Measurements from ENCODE around the gene TMEM8B. TPM values are rescaled to one million over a fixed set of nuclear protein-coding genes. Genes with fewer than 3 reads are reported as not detected.

Gene TMEM8B
- total RNA-seq, 3 donors from 2014 or later, result 1.5 to 1.9 (median 1.8) TPM

- Mint-ChIP-seq H3K4me1 (ENCODE audit: low read depth) (peaks cover 24% of the 10 kb centered on the region), H3K36me3 (ENCODE audit: insufficient read depth) (no peaks in the 10 kb centered on the region), H3K27me3 (ENCODE audit: low read depth) (no peaks in the 10 kb centered on the region), H3K4me3 (no peak overlapping the region), H3K9me3 (no peaks in the 10 kb centered on the region)
- DNase-seq (no peak), ATAC-seq (no peak)
Observed at GRCh38 chr9:35842020-35842745, 13.2 kb downstream of the TMEM8B start.

- H3K4me3 Mint-ChIP-seq, result no peak overlapping the region
- DNase-seq (no peak), ATAC-seq (no peak)
- H3K4me1 Mint-ChIP-seq (ENCODE audit: low read depth), result peaks cover 29% of the 10 kb centered on the region
- no peaks in the 10 kb centered on the region for H3K9me3 Mint-ChIP-seq
- H3K27me3 Mint-ChIP-seq (ENCODE audit: low read depth), result no peaks in the 10 kb centered on the region
- H3K36me3 Mint-ChIP-seq (ENCODE audit: insufficient read depth), result peaks cover 2% of the 10 kb centered on the region
Observed at GRCh38 chr9:35842795-35843194, 13.8 kb downstream of the TMEM8B start.

- H3K4me1 Mint-ChIP-seq (ENCODE audit: low read depth), result peaks cover 33% of the 10 kb centered on the region
- H3K36me3 Mint-ChIP-seq (ENCODE audit: insufficient read depth), result peaks cover 2% of the 10 kb centered on the region
Observed at GRCh38 chr9:35844628-35845270, 15.7 kb downstream of the TMEM8B start.

GRCh38 chr9:35845824-35846771 is 17.1 kb downstream of the TMEM8B start:
- H3K27me3 Mint-ChIP-seq (ENCODE audit: low read depth), result no peaks in the 10 kb centered on the region
- H3K4me3 Mint-ChIP-seq, result no peak overlapping the region
- peaks cover 33% of the 10 kb centered on the region for H3K4me1 Mint-ChIP-seq (ENCODE audit: low read depth)
- no peaks in the 10 kb centered on the region for H3K9me3 Mint-ChIP-seq
- no peak for DNase-seq
- no peak for ATAC-seq
- peaks cover 2% of the 10 kb centered on the region for H3K36me3 Mint-ChIP-seq (ENCODE audit: insufficient read depth)

More at GRCh38 chr9:35844628-35845270, 15.7 kb downstream of the TMEM8B start:
- ATAC-seq, result no peak
- no peaks in the 10 kb centered on the region for H3K27me3 Mint-ChIP-seq (ENCODE audit: low read depth)
- H3K4me3 Mint-ChIP-seq, result no peak overlapping the region
- no peaks in the 10 kb centered on the region for H3K9me3 Mint-ChIP-seq
- no peak for DNase-seq

DNA sequence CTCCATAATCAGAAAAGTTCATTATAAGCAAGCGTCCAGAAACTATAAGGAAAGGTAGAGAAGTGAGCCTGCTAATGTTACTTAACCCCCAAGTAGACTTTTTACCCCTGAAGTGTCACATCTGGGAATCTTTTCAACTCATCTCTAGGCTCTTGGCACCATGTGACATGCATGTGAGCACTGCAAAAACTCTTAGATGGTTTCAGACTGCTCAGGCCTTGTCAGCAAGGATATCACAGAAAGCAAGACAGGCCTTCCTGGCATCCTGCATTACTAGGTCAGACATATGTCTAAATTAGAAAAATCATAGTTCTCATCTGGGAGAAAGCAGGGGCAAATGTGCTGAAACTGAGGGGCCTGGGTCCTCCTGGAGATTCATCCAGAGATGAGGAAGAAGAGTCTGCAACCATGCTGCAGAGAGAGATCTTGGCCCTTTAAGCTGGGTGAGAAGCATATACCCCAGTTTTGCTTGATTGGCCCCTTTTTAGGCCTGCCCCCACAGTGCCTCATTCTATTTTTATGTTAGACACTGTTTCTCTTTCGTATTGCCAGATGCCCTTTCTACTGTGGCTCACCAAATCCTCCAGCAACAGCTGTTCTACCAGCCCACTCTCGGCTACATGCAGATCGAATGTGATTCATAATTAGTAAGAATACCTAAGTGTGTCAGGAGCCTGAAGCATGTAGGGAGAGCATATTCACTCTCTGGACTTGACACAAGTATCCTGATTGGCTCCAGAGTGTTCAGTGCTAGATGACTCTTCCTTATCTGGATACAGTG is 19.0 kb downstream of the TMEM8B start:
- Mint-ChIP-seq H3K4me3 (no peak overlapping the region), H3K9me3 (no peaks in the 10 kb centered on the region), H3K36me3 (ENCODE audit: insufficient read depth) (peaks cover 2% of the 10 kb centered on the region), H3K27me3 (ENCODE audit: low read depth) (no peaks in the 10 kb centered on the region), H3K4me1 (ENCODE audit: low read depth) (peaks cover 33% of the 10 kb centered on the region)
- DNase-seq (no peak), ATAC-seq (peak; percentile 91 to 93)

DNA sequence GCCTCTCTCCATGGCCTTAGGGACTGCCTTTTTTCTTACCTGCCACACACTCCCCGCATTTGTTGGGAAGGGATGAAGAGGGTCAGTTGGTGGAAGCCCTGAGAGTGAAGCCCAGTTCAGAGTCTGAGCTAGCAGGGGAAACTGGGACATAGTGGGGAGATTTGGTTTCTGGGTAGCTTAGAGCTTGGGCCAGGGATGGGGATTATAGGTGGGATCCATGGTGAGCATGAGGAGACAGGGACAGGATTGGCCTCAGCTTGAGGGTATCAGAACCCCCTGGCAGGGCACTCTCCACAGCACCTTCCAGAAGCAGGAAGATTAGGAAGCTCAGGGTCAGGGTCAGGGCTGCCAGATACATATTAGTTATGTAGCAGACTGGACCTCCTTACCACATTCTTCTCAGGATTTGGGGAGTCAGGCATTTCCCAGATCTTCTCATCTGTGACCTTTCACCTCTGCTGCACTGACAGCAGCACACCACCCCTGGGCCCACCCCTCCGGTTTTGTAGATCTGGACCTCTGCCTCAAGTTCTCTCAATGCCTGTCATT is 23.3 kb downstream of the TMEM8B start:
- no peak overlapping the region for H3K4me3 Mint-ChIP-seq
- no peaks in the 10 kb centered on the region for H3K9me3 Mint-ChIP-seq
- H3K36me3 Mint-ChIP-seq (ENCODE audit: insufficient read depth), result peaks cover 2% of the 10 kb centered on the region
- ATAC-seq (no peak), DNase-seq (no peak)
- H3K4me1 Mint-ChIP-seq (ENCODE audit: low read depth), result peaks cover 7% of the 10 kb centered on the region
- H3K27me3 Mint-ChIP-seq (ENCODE audit: low read depth), result peaks cover 2% of the 10 kb centered on the region

GRCh38 chr9:35852876-35853865 is 24.1 kb downstream of the TMEM8B start:
- Mint-ChIP-seq H3K4me3 (no peak overlapping the region), H3K36me3 (ENCODE audit: insufficient read depth) (no peaks in the 10 kb centered on the region), H3K4me1 (ENCODE audit: low read depth) (peaks cover under 1% of the 10 kb centered on the region), H3K9me3 (no peaks in the 10 kb centered on the region), H3K27me3 (ENCODE audit: low read depth) (peaks cover 2% of the 10 kb centered on the region)
- ATAC-seq, result no peak
- no peak for DNase-seq

GRCh38 chr9:35854091-35854762 is 25.2 kb downstream of the TMEM8B start:
- H3K36me3 Mint-ChIP-seq (ENCODE audit: insufficient read depth), result no peaks in the 10 kb centered on the region
- H3K27me3 Mint-ChIP-seq (ENCODE audit: low read depth), result peaks cover 2% of the 10 kb centered on the region
- H3K4me3 Mint-ChIP-seq, result no peak overlapping the region
- H3K4me1 Mint-ChIP-seq (ENCODE audit: low read depth), result peaks cover 4% of the 10 kb centered on the region
- no peak for ATAC-seq
- DNase-seq, result no peak
- no peaks in the 10 kb centered on the region for H3K9me3 Mint-ChIP-seq

DNA sequence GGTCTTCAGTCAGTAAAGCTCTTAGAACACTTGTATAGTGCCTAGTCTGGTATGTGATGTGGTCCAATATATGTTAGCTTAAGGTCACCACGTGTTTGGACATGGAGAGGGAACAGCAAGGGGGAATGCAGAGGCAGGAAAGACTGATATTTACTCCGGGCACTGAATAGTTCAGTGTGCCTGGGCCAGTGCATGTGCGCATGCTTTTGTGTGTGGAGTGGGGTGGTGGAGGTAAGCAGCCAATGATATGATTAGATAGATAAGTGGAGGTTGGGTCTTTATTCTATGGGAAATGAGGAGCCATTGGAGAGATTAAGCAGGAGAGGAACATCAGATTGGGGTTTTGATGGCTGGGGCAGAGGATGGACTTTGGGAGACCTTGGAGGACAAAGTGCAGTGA is 27.2 kb downstream of the TMEM8B start:
- Mint-ChIP-seq H3K4me1 (ENCODE audit: low read depth) (peaks cover 4% of the 10 kb centered on the region), H3K4me3 (no peak overlapping the region), H3K27me3 (ENCODE audit: low read depth) (peaks cover 2% of the 10 kb centered on the region)

DNA sequence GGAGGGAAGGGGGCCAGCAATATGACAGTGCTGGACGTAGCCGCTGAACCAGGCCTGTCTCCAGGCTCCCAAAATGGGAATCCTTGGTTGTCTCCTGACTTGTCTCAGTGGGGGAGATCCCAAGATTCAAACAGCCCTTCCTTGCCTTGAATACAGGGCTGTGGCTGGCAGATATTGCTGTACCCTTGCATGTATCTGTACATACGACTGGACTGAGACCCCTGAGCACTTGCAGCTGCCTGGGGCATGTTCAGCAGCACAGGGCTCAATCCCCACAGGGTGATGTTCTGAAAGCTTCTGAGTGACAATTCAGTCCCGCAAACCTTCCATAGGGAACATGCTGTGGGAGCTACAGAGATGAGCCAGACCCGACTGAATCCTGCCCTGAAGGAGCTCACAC is 27.9 kb downstream of the TMEM8B start:
- H3K9me3 Mint-ChIP-seq, result no peaks in the 10 kb centered on the region
- peaks cover 2% of the 10 kb centered on the region for H3K27me3 Mint-ChIP-seq (ENCODE audit: low read depth)
- no peak for DNase-seq
- ATAC-seq, result no peak
- H3K36me3 Mint-ChIP-seq (ENCODE audit: insufficient read depth), result no peaks in the 10 kb centered on the region
- H3K4me1 Mint-ChIP-seq (ENCODE audit: low read depth), result peaks cover 4% of the 10 kb centered on the region
- no peak overlapping the region for H3K4me3 Mint-ChIP-seq

More for the DNA sequence above, 27.2 kb downstream of the TMEM8B start:
- no peak for DNase-seq
- Mint-ChIP-seq H3K9me3 (no peaks in the 10 kb centered on the region), H3K36me3 (ENCODE audit: insufficient read depth) (no peaks in the 10 kb centered on the region)
- ATAC-seq, result no peak

DNA sequence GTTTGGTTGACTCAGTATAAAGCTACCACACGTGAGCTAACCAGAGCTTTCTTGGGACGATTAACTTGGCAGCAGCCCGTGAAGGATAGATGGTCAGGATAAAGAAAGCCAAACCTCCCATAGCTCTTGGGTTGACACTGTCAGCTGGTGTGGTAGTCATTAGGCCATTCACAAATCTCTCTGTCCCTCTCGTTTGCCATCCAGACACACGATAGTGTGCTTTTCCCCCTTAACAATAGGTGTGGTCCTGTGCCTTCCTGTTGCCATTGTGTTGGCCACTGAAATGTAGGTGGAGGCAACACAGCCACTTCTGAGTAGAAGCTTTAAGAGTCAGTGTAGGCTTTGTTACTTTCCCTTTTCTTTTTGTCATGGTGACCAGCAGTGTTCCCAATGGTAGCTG is 29.4 kb downstream of the TMEM8B start:
- peaks cover 14% of the 10 kb centered on the region for H3K27me3 Mint-ChIP-seq (ENCODE audit: low read depth)

GRCh38 chr9:35859310-35859989 is 30.4 kb downstream of the TMEM8B start:
- H3K9me3 Mint-ChIP-seq, result no peaks in the 10 kb centered on the region
- H3K27me3 Mint-ChIP-seq (ENCODE audit: low read depth), result peaks cover 20% of the 10 kb centered on the region
- DNase-seq (no peak), ATAC-seq (peak; percentile 32 to 37)
- H3K4me1 Mint-ChIP-seq (ENCODE audit: low read depth), result peaks cover 4% of the 10 kb centered on the region
- no peaks in the 10 kb centered on the region for H3K36me3 Mint-ChIP-seq (ENCODE audit: insufficient read depth)
- no peak overlapping the region for H3K4me3 Mint-ChIP-seq

More for the DNA sequence above, 29.4 kb downstream of the TMEM8B start:
- ATAC-seq (no peak), DNase-seq (no peak)
- peaks cover 4% of the 10 kb centered on the region for H3K4me1 Mint-ChIP-seq (ENCODE audit: low read depth)
- H3K9me3 Mint-ChIP-seq, result no peaks in the 10 kb centered on the region
- no peaks in the 10 kb centered on the region for H3K36me3 Mint-ChIP-seq (ENCODE audit: insufficient read depth)
- H3K4me3 Mint-ChIP-seq, result no peak overlapping the region

Data from activated T-cell treated with anti-CD3 and anti-CD28 coated beads, Interleukin-2, amount 50 U/mL, for 4 hours (primary cell).